Chondrocyte (in vitro differentiated cells): Measurements from ENCODE around the gene MAPK11. TPM values are rescaled to one million over a fixed set of nuclear protein-coding genes. Genes with fewer than 3 reads are reported as not detected.

Experiments
- DNase-seq: peaks from one replicate; pipeline ENCODE4 v3.0.0; 2021; ENCODE audit warnings: mixed read lengths, low spot score
- H3K27ac Mint-ChIP-seq: one replicate; pipeline ENCODE4 v1.8.0; 2021; ENCODE audit warnings: mild to moderate bottlenecking, moderate library complexity, mixed read lengths; ENCODE audit not compliant: unreplicated experiment
- H3K27me3 Mint-ChIP-seq: 2 replicates; pipeline ENCODE4 v1.8.0; 2021; ENCODE audit warnings: low read depth, mixed read lengths
- H3K36me3 Mint-ChIP-seq: 2 replicates; pipeline ENCODE4 v1.8.0; 2021; ENCODE audit warnings: low read depth, mixed read lengths
- H3K4me1 Mint-ChIP-seq: 2 replicates; pipeline ENCODE4 v1.8.0; 2021; ENCODE audit warnings: low read depth, mild to moderate bottlenecking, mixed read lengths
- H3K4me3 Mint-ChIP-seq: one replicate; pipeline ENCODE4 v1.8.0; 2021; ENCODE audit warnings: mild to moderate bottlenecking, moderate library complexity, mixed read lengths; ENCODE audit not compliant: unreplicated experiment
- H3K9me3 Mint-ChIP-seq: 2 replicates; pipeline ENCODE4 v1.8.0; 2021; ENCODE audit warnings: low read depth, mixed read lengths
- CTCF ChIP-seq: fragments of 200-600 bp; sonication (generic); IDR thresholded peaks from 2 replicates; pipeline ENCODE4 v1.5.0; 2021; ENCODE audit warnings: antibody characterized with exemption, mild to moderate bottlenecking, moderate library complexity
- total RNA-seq: library from RNA; stranded (reverse); gene quantifications from 3 replicates; pipeline ENCODE4 v1.2.1, GENCODE V29; 2021

MAPK11 gene
- total RNA-seq, 1 donor from 2014 or later = 19.9 TPM

- no peak for DNase-seq
- peak overlapping the region; percentile 54 for H3K27ac Mint-ChIP-seq
- peaks cover 5% of the 10 kb centered on the region for H3K36me3 Mint-ChIP-seq
- H3K4me3 Mint-ChIP-seq = no peak overlapping the region
- no peaks in the 10 kb centered on the region for H3K9me3 Mint-ChIP-seq
- no peak for TF ChIP-seq CTCF
- H3K4me1 Mint-ChIP-seq = peaks cover 32% of the 10 kb centered on the region
- H3K27me3 Mint-ChIP-seq = no peaks in the 10 kb centered on the region
Measured at GRCh38 chr22:50247748-50248147, 22.4 kb downstream of the MAPK11 start.

GRCh38 chr22:50246242-50247175 lies 23.7 kb downstream of the MAPK11 start:
- H3K36me3 Mint-ChIP-seq = peaks cover 5% of the 10 kb centered on the region
- peak overlapping the region; percentile 96 for H3K4me3 Mint-ChIP-seq
- peak; percentile 26 for TF ChIP-seq CTCF
- H3K4me1 Mint-ChIP-seq = peaks cover 44% of the 10 kb centered on the region
- no peaks in the 10 kb centered on the region for H3K27me3 Mint-ChIP-seq
- H3K9me3 Mint-ChIP-seq = no peaks in the 10 kb centered on the region
- no peak for DNase-seq
- H3K27ac Mint-ChIP-seq = peak overlapping the region; percentile 17

GRCh38 chr22:50245214-50246072 lies 24.7 kb downstream of the MAPK11 start:
- peak overlapping the region; percentile 96 for H3K4me3 Mint-ChIP-seq
- peak overlapping the region; percentile 100 for H3K27ac Mint-ChIP-seq
- no peak for TF ChIP-seq CTCF
- peaks cover 48% of the 10 kb centered on the region for H3K4me1 Mint-ChIP-seq
- DNase-seq = no peak
- no peaks in the 10 kb centered on the region for H3K27me3 Mint-ChIP-seq
- H3K9me3 Mint-ChIP-seq = no peaks in the 10 kb centered on the region
- H3K36me3 Mint-ChIP-seq = peaks cover 5% of the 10 kb centered on the region

GRCh38 chr22:50244420-50245213 lies 25.6 kb downstream of the MAPK11 start, which contains the start of gene TUBGCP6:
Gene TUBGCP6, minus strand, starts transcription at chr22:50245023. Its CDS starts 564 bp downstream, at chr22:50244459.
- peak within 1 kb of the TSS; percentile 100 for H3K27ac Mint-ChIP-seq
- DNase-seq = no peak
- peak within 1 kb of the TSS; percentile 96 for H3K4me3 Mint-ChIP-seq
- TF ChIP-seq CTCF = peak; percentile 67
- H3K36me3 Mint-ChIP-seq = peaks cover 7% of the 10 kb centered on the region
- peaks cover 43% of the 10 kb centered on the region for H3K4me1 Mint-ChIP-seq
- no peaks in the 10 kb centered on the region for H3K27me3 Mint-ChIP-seq
- H3K9me3 Mint-ChIP-seq = no peaks in the 10 kb centered on the region
